ENCODE measurements around the gene MIA.

The MIA gene

GRCh38 chr19:40739871-40740703, 35.2 kb upstream of the MIA start:
- DNase-seq (ENCODE audit: low spot score): no peak
- Histone ChIP-seq H3K27me3 (ENCODE audit: insufficient read depth, poor library complexity, severe bottlenecking) (no peaks in the 10 kb centered on the region), H3K9me3 (ENCODE audit: severe bottlenecking) (no peaks in the 10 kb centered on the region), H3K27ac (ENCODE audit: poor library complexity, severe bottlenecking) (no peak overlapping the region), H3K4me1 (ENCODE audit: insufficient read depth, poor library complexity, severe bottlenecking) (no peaks in the 10 kb centered on the region), H3K4me3 (ENCODE audit: severe bottlenecking) (no peak overlapping the region), H3K36me3 (ENCODE audit: low read depth) (peaks cover 43% of the 10 kb centered on the region)
- no peak; the same call in 2 of the 3 replicates for ATAC-seq (ENCODE audit: low read depth)
- no peak for TF ChIP-seq CTCF (IDR thresholded peaks at IDR 0.05; ENCODE audit: poor library complexity, severe bottlenecking)

- H3K36me3 ChIP-seq (ENCODE audit: low read depth): peaks cover 37% of the 10 kb centered on the region
- no peaks in the 10 kb centered on the region for H3K9me3 ChIP-seq (ENCODE audit: severe bottlenecking)
- ATAC-seq (ENCODE audit: low read depth): peak; percentile 6; the same call in 1 of the 3 replicates
- H3K4me3 ChIP-seq (ENCODE audit: severe bottlenecking): no peak overlapping the region
- no peak for TF ChIP-seq CTCF (IDR thresholded peaks at IDR 0.05; ENCODE audit: poor library complexity, severe bottlenecking)
- no peak overlapping the region for H3K27ac ChIP-seq (ENCODE audit: poor library complexity, severe bottlenecking)
- no peaks in the 10 kb centered on the region for H3K27me3 ChIP-seq (ENCODE audit: insufficient read depth, poor library complexity, severe bottlenecking)
- DNase-seq (ENCODE audit: low spot score): no peak
- no peaks in the 10 kb centered on the region for H3K4me1 ChIP-seq (ENCODE audit: insufficient read depth, poor library complexity, severe bottlenecking)
These were observed 34.6 kb upstream of the MIA start for GRCh38 chr19:40740747-40741146.

- H3K36me3 ChIP-seq (ENCODE audit: low read depth): peaks cover 30% of the 10 kb centered on the region
- no peaks in the 10 kb centered on the region for H3K4me1 ChIP-seq (ENCODE audit: insufficient read depth, poor library complexity, severe bottlenecking)
- peak; percentile 6 for TF ChIP-seq CTCF (IDR thresholded peaks at IDR 0.05; ENCODE audit: poor library complexity, severe bottlenecking)
- no peaks in the 10 kb centered on the region for H3K9me3 ChIP-seq (ENCODE audit: severe bottlenecking)
- no peak for DNase-seq (ENCODE audit: low spot score)
- H3K4me3 ChIP-seq (ENCODE audit: severe bottlenecking): no peak overlapping the region
- H3K27me3 ChIP-seq (ENCODE audit: insufficient read depth, poor library complexity, severe bottlenecking): no peaks in the 10 kb centered on the region
- ATAC-seq (ENCODE audit: low read depth): no peak
- no peak overlapping the region for H3K27ac ChIP-seq (ENCODE audit: poor library complexity, severe bottlenecking)
These were observed 33.6 kb upstream of the MIA start for GRCh38 chr19:40741527-40742390.

- TF ChIP-seq CTCF (IDR thresholded peaks at IDR 0.05; ENCODE audit: poor library complexity, severe bottlenecking): no peak
- no peaks in the 10 kb centered on the region for H3K27me3 ChIP-seq (ENCODE audit: insufficient read depth, poor library complexity, severe bottlenecking)
- no peaks in the 10 kb centered on the region for H3K4me1 ChIP-seq (ENCODE audit: insufficient read depth, poor library complexity, severe bottlenecking)
- no peaks in the 10 kb centered on the region for H3K9me3 ChIP-seq (ENCODE audit: severe bottlenecking)
- H3K36me3 ChIP-seq (ENCODE audit: low read depth): peaks cover 23% of the 10 kb centered on the region
- ATAC-seq (ENCODE audit: low read depth) (no peak), DNase-seq (ENCODE audit: low spot score) (no peak)
- H3K4me3 ChIP-seq (ENCODE audit: severe bottlenecking): no peak overlapping the region
- no peak overlapping the region for H3K27ac ChIP-seq (ENCODE audit: poor library complexity, severe bottlenecking)
These were observed 32.8 kb upstream of the MIA start for GRCh38 chr19:40742477-40742876.

Data from RWPE2 (cell line).